ENCODE measurements around the gene SIGLEC1. TPM values are rescaled to one million over a fixed set of nuclear protein-coding genes. Genes with fewer than 3 reads are reported as not detected.

Gene SIGLEC1
- total and polyA plus RNA-seq, 2 of the 4 experiments (the other 2 are of a cell fraction), result not detected

GRCh38 chr20:3710703-3711483 lies 1.5 kb downstream of the SIGLEC1 start:
- peak; percentile 28 for DNase-seq
- Histone ChIP-seq H3K4me2 (ENCODE audit: low read depth, low read length) (no peak overlapping the region), H3K18ac (ENCODE audit: low read depth, low read length) (no peak overlapping the region), H3K23ac (ENCODE audit: low read depth, low read length) (no peak overlapping the region), H3K9ac (ENCODE audit: low read depth, low read length) (no peak overlapping the region), H2BK20ac (ENCODE audit: low read depth, low read length) (no peak overlapping the region), H4K91ac (ENCODE audit: insufficient read depth, low read depth, low read length) (no peak overlapping the region), H2BK120ac (ENCODE audit: low read depth, low read length) (no peak overlapping the region), H3K36me3 (ENCODE audit: control insufficient read depth, insufficient read depth, low read length) (no peaks in the 10 kb centered on the region), H2AK9ac (replicated peaks; ENCODE audit: low read depth, low read length, poor library complexity) (peak overlapping the region; percentile 67), H3K4me1 (ENCODE audit: control insufficient read depth, insufficient read depth, low read length) (no peaks in the 10 kb centered on the region), H3K27ac (ENCODE audit: insufficient read depth, low read length) (no peak overlapping the region), H4K8ac (ENCODE audit: low read depth in 2 of 2, low read length in 2 of 2) (no peak overlapping the region), H2AFZ (replicated peaks; ENCODE audit: low read length, poor library complexity) (peak overlapping the region; percentile 47), H2AK5ac (ENCODE audit: low read depth, low read length) (no peak overlapping the region), H3K4me3 (ENCODE audit: insufficient read depth, low read depth, low read length) (no peak overlapping the region), H3K27me3 (ENCODE audit: control insufficient read depth, insufficient read depth, low read length) (peaks cover 19% of the 10 kb centered on the region), H2BK5ac (ENCODE audit: low read depth, low read length, poor library complexity, severe bottlenecking) (no peak overlapping the region), H3K9me3 (ENCODE audit: control insufficient read depth, insufficient read depth, low read length) (no peaks in the 10 kb centered on the region), H3K9me1 (ENCODE audit: insufficient read depth, low read length) (no peaks in the 10 kb centered on the region), H3K4ac (ENCODE audit: low read depth, low read length) (no peak overlapping the region), H2BK15ac (ENCODE audit: low read depth, low read length) (no peak overlapping the region), H3K79me1 (ENCODE audit: low read depth in 1 of 2, low read length in 2 of 2) (no peaks in the 10 kb centered on the region), H4K5ac (ENCODE audit: low read depth, low read length) (no peak overlapping the region), H3K56ac (ENCODE audit: extremely low read depth, insufficient read depth, low read length) (no peak overlapping the region), H3K14ac (replicated peaks; ENCODE audit: low read depth, low read length) (no peak overlapping the region), H4K20me1 (ENCODE audit: insufficient read depth, low read length) (no peaks in the 10 kb centered on the region)
- ChIA-PET CTCF (interaction anchor here (0.6 to 2.4 kb wide), 12 partner anchors 10 to 375 kb away, joined by 3 to 19 read pairs (median 4); no protein-coding TSS in a partner anchor), POLR2A (ENCODE audit: unreplicated experiment) (no interaction called here)
- WGBS, 2 experiments (ENCODE audit: extremely low coverage in 2 of 2, insufficient read length in 1 of 2), result 10% methylated on average over 8 of the region's 18 CpGs; no CpG with 5 or more reads in 1 of the 2 experiments
- ATAC-seq (ENCODE audit: low read depth), result peak; percentile 75
- intact Hi-C loops (cut with micrococcal nuclease) (loop anchor here (1.0 kb wide), 2 partner anchors 35 to 148 kb away; no protein-coding TSS in a partner anchor), in situ Hi-C loops (cut with MboI; ENCODE audit: low sequenced_read_pairs) (no loop called here), dilution Hi-C loops (cut with HindIII; ENCODE audit: low sequenced_read_pairs, unreplicated experiment) (no loop called here)
- BruUV-seq (replicated peaks), result no TSS peak
- peak; percentile 75 for TF ChIP-seq MAZ (IDR thresholded peaks at IDR 0.05; ENCODE audit: borderline replicate concordance, low read depth, low read length)
- TF ChIP-seq RAD21 (IDR thresholded peaks at IDR 0.05; ENCODE audit: low read length), result peak; percentile 78
- no peak for TF ChIP-seq CEBPB (IDR thresholded peaks at IDR 0.05; ENCODE audit: low read depth, low read length)
- TF ChIP-seq SMC3 (IDR thresholded peaks at IDR 0.05; ENCODE audit: low read depth, low read length), result peak; percentile 90
- TF ChIP-seq, protein P1, sequence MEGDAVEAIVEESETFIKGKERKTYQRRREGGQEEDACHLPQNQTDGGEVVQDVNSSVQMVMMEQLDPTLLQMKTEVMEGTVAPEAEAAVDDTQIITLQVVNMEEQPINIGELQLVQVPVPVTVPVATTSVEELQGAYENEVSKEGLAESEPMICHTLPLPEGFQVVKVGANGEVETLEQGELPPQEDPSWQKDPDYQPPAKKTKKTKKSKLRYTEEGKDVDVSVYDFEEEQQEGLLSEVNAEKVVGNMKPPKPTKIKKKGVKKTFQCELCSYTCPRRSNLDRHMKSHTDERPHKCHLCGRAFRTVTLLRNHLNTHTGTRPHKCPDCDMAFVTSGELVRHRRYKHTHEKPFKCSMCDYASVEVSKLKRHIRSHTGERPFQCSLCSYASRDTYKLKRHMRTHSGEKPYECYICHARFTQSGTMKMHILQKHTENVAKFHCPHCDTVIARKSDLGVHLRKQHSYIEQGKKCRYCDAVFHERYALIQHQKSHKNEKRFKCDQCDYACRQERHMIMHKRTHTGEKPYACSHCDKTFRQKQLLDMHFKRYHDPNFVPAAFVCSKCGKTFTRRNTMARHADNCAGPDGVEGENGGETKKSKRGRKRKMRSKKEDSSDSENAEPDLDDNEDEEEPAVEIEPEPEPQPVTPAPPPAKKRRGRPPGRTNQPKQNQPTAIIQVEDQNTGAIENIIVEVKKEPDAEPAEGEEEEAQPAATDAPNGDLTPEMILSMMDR (conservative IDR thresholded peaks at IDR 0.05; ENCODE audit: low read depth, low read length), result peak; percentile 92

Measured in IMR-90 (cell line).